ENCODE measurements around the gene EGLN3.
"Not testable (repeated sequence)": the region's sequence is repeated elsewhere in the genome, so short reads cannot be mapped to it uniquely, and the experiment has no call there.

EGLN3 gene

GRCh38 chr14:33950320-33951182, at the start of gene EGLN3:
Gene EGLN3, minus strand, starts transcription at chr14:33951074. Its CDS starts 322 bp downstream, at chr14:33950752.
- no peak for DNase-seq

- DNase-seq = no peak
Measured at GRCh38 chr14:34000396-34000795, 49.5 kb upstream of the EGLN3 start.

GRCh38 chr14:33999771-34000291, 49.0 kb upstream of the EGLN3 start:
- no peak for DNase-seq

- no peak for DNase-seq
Measured at GRCh38 chr14:33997611-33998010, 46.7 kb upstream of the EGLN3 start.

GRCh38 chr14:33996462-33996861, 45.6 kb upstream of the EGLN3 start:
- no peak for DNase-seq

- DNase-seq = no peak
Measured at GRCh38 chr14:33993246-33993645, 42.4 kb upstream of the EGLN3 start.

- DNase-seq = no peak
Measured at GRCh38 chr14:33992274-33993007, 41.6 kb upstream of the EGLN3 start.

- DNase-seq = no peak
Measured at GRCh38 chr14:33990790-33991189, 39.9 kb upstream of the EGLN3 start.

GRCh38 chr14:33987565-33988080, 36.7 kb upstream of the EGLN3 start:
- DNase-seq = no peak

GRCh38 chr14:33986804-33987203, 35.9 kb upstream of the EGLN3 start:
- no peak for DNase-seq

GRCh38 chr14:33985242-33985641, 34.4 kb upstream of the EGLN3 start:
- no peak for DNase-seq

- DNase-seq = no peak
Measured at GRCh38 chr14:33979613-33980276, 28.9 kb upstream of the EGLN3 start.

- DNase-seq = no peak
Measured at GRCh38 chr14:33978892-33979612, 28.2 kb upstream of the EGLN3 start.

- no peak for DNase-seq
Measured at GRCh38 chr14:33972583-33973081, 21.8 kb upstream of the EGLN3 start.

- not testable (repeated sequence) for DNase-seq
Measured at GRCh38 chr14:33969846-33970245, 19.0 kb upstream of the EGLN3 start.

GRCh38 chr14:33968722-33969121, 17.8 kb upstream of the EGLN3 start:
- no peak for DNase-seq

- no peak for DNase-seq
Measured at GRCh38 chr14:33967138-33967537, 16.3 kb upstream of the EGLN3 start.

GRCh38 chr14:33966276-33966675, 15.4 kb upstream of the EGLN3 start:
- DNase-seq = no peak

- DNase-seq = no peak
Measured at GRCh38 chr14:33964599-33965317, 13.9 kb upstream of the EGLN3 start.

- no peak for DNase-seq
Measured at GRCh38 chr14:33963892-33964291, 13.0 kb upstream of the EGLN3 start.

- not testable (repeated sequence) for DNase-seq
Measured at GRCh38 chr14:33962466-33962865, 11.6 kb upstream of the EGLN3 start.
